Smooth muscle cell (in vitro differentiated cells): ENCODE data around the gene VWA1. TPM values are rescaled to one million over a fixed set of nuclear protein-coding genes. Genes with fewer than 3 reads are reported as not detected.
"Not testable (repeated sequence)": the region's sequence is repeated elsewhere in the genome, so short reads cannot be mapped to it uniquely, and the experiment has no call there.

Experiments used
- DNase-seq: peaks from one replicate; lab custom pipeline; 2025; ENCODE audit not compliant: unreplicated experiment; lab: John Stamatoyannopoulos, UW
- H2AFZ ChIP-seq: fragments of 200-600 bp; sonication (generic); 2 replicates; pipeline ENCODE4 v1.6.0; 2016; ENCODE audit warnings: antibody characterized with exemption, low read depth, mild to moderate bottlenecking
- H3F3A ChIP-seq: fragments of 200-600 bp; sonication (generic); 2 replicates; pipeline ENCODE4 v1.6.0; 2017; ENCODE audit warnings: antibody characterized with exemption, low read depth
- H3K27ac ChIP-seq: fragments of 200-600 bp; sonication (generic); 2 replicates; pipeline ENCODE4 v1.5.1; 2016; ENCODE audit warnings: low read depth, mild to moderate bottlenecking
- H3K27me3 ChIP-seq: fragments of 200-600 bp; sonication (generic); 2 replicates; pipeline ENCODE4 v1.6.1; 2016; ENCODE audit warnings: low read depth, mild to moderate bottlenecking
- H3K36me3 ChIP-seq: fragments of 200-600 bp; sonication (generic); 2 replicates; pipeline ENCODE4 v1.5.1; 2016; ENCODE audit warnings: low read depth
- H3K4me1 ChIP-seq: fragments of 200-600 bp; sonication (generic); 2 replicates; pipeline ENCODE4 v1.5.1; 2016; ENCODE audit warnings: low read depth
- H3K4me2 ChIP-seq: fragments of 200-600 bp; sonication (generic); 2 replicates; pipeline ENCODE4 v1.6.0; 2016; ENCODE audit warnings: mild to moderate bottlenecking
- H3K4me3 ChIP-seq: fragments of 200-600 bp; sonication (generic); 2 replicates; pipeline ENCODE4 v1.5.1; 2016; ENCODE audit warnings: mild to moderate bottlenecking
- H3K79me2 ChIP-seq: fragments of 200-600 bp; sonication (generic); 2 replicates; pipeline ENCODE4 v1.6.0; 2016; ENCODE audit warnings: low read depth, mild to moderate bottlenecking
- H3K9ac ChIP-seq: fragments of 200-600 bp; sonication (generic); 2 replicates; pipeline ENCODE4 v1.6.0; 2016; ENCODE audit warnings: low read depth
- H3K9me3 ChIP-seq: fragments of 200-600 bp; sonication (generic); replicated peaks from 2 replicates; pipeline ENCODE4 v1.5.1; 2016; ENCODE audit warnings: low read depth
- H4K20me1 ChIP-seq: fragments of 200-600 bp; sonication (generic); 2 replicates; pipeline ENCODE4 v1.6.0; 2016; ENCODE audit warnings: low read depth
- WGBS: methylation state at CpG from one replicate; pipeline ENCODE4 v1.1.7; 2016; ENCODE audit warnings: low lambda C conversion rate; 5-methylcytosine and 5-hydroxymethylcytosine counted together
- polyA plus RNA-seq: library from polyadenylated mRNA; unstranded; fragments of >200 nt; fragmentation: Nextera tagmentation; extraction: Ambion mirVana; gene quantifications from 2 replicates; pipeline ENCODE4 v1.2.1, GENCODE V29; 2016
- total RNA-seq: library from RNA; depleted of rRNA; stranded (reverse); fragments of >200 nt; gene quantifications from 2 replicates; pipeline ENCODE4 v1.2.3, GENCODE V29; 2014
- TF ChIP-seq, protein P1 (sequence below): fragments of 200-600 bp; sonication (generic); IDR thresholded peaks from 2 replicates; pipeline ENCODE4 v1.5.1; 2017; ENCODE audit warnings: borderline replicate concordance, mild to moderate bottlenecking, antibody characterized with exemption; ENCODE audit not compliant: insufficient read depth, poor library complexity, severe bottlenecking

Gene VWA1
- total and polyA plus RNA-seq, 2 experiments from 2014 or later, result 29.5 to 79.2 TPM

DNA sequence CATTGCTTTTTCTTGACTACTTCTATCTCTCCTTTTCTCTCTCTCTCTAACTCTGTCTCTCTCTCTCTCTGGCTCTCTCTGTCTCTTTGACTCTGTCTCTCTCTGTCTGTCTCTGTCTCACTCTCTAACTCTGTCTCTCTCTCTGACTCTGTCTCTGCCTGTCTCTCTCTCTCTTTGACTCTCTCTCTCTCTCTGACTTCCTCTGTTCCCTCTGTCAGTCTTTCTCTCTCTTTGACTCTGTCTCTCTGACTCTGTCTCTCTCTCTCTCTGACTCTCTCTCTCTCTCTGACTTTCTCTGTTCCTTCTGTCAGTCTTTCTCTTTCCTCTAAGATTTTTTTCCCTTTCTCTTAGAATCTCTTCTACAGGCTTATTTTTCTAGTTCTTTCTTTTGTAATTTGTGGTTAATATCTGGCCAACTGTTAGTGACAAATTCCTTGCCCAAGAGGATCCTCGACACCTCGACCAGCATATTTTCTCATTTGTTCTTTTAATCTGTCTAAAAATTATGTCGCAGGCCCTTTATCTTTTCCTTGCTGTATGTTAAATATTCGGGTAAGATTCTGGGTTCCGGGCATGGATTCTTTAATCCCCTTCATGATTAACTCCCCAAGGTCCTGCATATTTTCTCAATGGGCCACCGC, 13.7 kb downstream of the VWA1 start, which contains the start of gene ATAD3C:
Gene ATAD3C, plus strand, starts transcription at position 591 of the 641 bp plus-strand sequence. CDS start 995 bp downstream, outside the sequence.
- H3K4me1 ChIP-seq, result no peaks in the 10 kb centered on the region
- TF ChIP-seq, protein P1, sequence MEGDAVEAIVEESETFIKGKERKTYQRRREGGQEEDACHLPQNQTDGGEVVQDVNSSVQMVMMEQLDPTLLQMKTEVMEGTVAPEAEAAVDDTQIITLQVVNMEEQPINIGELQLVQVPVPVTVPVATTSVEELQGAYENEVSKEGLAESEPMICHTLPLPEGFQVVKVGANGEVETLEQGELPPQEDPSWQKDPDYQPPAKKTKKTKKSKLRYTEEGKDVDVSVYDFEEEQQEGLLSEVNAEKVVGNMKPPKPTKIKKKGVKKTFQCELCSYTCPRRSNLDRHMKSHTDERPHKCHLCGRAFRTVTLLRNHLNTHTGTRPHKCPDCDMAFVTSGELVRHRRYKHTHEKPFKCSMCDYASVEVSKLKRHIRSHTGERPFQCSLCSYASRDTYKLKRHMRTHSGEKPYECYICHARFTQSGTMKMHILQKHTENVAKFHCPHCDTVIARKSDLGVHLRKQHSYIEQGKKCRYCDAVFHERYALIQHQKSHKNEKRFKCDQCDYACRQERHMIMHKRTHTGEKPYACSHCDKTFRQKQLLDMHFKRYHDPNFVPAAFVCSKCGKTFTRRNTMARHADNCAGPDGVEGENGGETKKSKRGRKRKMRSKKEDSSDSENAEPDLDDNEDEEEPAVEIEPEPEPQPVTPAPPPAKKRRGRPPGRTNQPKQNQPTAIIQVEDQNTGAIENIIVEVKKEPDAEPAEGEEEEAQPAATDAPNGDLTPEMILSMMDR, result no peak
- H3K27me3 ChIP-seq, result no peaks in the 10 kb centered on the region
- H3K36me3 ChIP-seq, result no peaks in the 10 kb centered on the region
- H3K9ac ChIP-seq, result no peak within 1 kb of the TSS
- H4K20me1 ChIP-seq, result no peaks in the 10 kb centered on the region
- no peaks in the 10 kb centered on the region for H3F3A ChIP-seq
- no peaks in the 10 kb centered on the region for H3K9me3 ChIP-seq
- H3K4me3 ChIP-seq, result no peak within 1 kb of the TSS
- no peak within 1 kb of the TSS for H2AFZ ChIP-seq
- no peaks in the 10 kb centered on the region for H3K79me2 ChIP-seq
- WGBS, result 91% methylated on average over 6 of the region's 6 CpGs
- H3K27ac ChIP-seq, result no peak within 1 kb of the TSS
- DNase-seq, result no peak
- H3K4me2 ChIP-seq, result no peak within 1 kb of the TSS

DNA sequence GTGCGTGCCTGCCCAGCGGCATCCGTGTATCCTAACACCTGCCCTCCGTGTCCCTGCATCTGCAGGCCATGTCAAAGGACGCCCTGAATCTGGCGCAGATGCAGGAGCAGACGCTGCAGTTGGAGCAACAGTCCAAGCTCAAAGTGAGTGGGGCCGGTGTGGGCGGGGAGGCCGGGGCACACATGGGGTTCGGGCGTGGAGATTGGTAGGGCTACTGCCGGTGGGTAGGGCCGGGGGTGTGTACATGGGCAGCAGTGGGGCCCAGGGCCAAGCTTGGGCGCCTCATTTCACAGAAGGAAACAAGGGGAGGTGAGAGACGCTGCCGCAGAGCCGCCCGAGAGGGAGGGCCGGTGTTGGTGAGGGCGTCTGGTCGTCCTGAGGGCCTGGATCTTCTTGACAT, 15.1 kb downstream of the VWA1 start:
- H4K20me1 ChIP-seq, DNase-seq, H3K9ac ChIP-seq, H3K4me2 ChIP-seq, H3K4me3 ChIP-seq, H3K9me3 ChIP-seq, H3K79me2 ChIP-seq, H3K27me3 ChIP-seq, H2AFZ ChIP-seq, H3K27ac ChIP-seq, H3F3A ChIP-seq, H3K4me1 ChIP-seq, H3K36me3 ChIP-seq: not testable (repeated sequence)
- WGBS, result 87% methylated on average over 21 of the region's 22 CpGs

DNA sequence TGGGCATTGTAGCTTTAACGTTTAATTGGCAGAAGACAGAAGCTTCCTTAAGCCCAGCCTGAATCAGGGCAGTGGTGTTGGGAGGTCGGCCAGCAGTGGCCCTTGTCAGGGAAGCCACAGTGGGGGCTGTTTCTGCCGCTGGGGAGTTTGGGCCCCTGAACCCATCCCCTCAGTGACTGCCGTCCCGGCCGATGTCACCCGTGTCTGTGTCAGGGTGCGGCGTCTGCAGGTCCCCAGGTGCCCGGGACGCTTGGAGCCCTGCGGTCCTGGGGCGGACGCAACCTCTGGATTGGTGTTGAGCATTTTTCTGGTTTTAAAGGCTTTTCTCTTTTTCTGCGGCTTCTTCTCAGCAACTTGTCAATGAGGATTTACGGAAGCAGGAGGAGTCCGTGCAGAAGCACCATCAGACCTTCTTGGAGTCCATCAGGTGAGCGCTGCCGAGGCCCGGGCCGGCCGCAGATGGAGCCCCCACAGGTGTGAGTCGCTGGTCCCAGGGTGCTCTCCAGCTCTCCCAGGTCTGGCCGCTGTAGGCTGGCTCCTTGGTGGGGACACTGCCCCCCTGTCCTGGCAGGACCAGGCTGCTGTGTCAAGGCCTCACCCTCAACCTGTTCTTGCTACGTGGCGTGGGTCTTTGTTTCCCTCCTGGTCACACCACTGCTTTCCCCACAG, 16.3 kb downstream of the VWA1 start:
- 92% methylated on average over 26 of the region's 26 CpGs for WGBS
- TF ChIP-seq, protein P1, result no peak

DNA sequence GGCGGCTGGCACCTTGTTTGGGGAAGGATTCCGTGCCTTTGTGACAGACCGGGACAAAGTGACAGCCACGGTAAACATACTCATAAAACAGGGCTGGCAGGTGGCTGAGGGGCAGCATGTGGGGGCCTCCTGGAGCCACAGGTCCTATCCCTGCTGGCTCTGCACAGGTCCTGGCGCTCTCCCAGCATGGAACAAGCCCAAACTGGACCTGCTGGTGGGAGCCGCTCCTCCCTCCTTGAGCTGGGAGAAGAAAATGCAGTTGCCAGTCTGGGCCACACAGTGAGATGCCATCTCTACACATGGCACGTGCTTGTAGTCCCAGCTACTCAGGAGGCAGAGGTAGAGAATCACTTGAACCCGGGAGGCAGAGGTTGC, 16.9 kb downstream of the VWA1 start:
- H3K4me2 ChIP-seq, H4K20me1 ChIP-seq, H3F3A ChIP-seq, H3K27me3 ChIP-seq, H3K4me1 ChIP-seq, H3K9me3 ChIP-seq, H3K9ac ChIP-seq, H3K36me3 ChIP-seq, H3K4me3 ChIP-seq, H3K79me2 ChIP-seq, H3K27ac ChIP-seq, DNase-seq, H2AFZ ChIP-seq: not testable (repeated sequence)
- 87% methylated on average over 8 of the region's 8 CpGs for WGBS

More for the DNA sequence above, 16.3 kb downstream of the VWA1 start:
- no peak for DNase-seq
- Histone ChIP-seq H3K4me3 (no peak overlapping the region), H4K20me1 (no peaks in the 10 kb centered on the region), H3K9me3 (no peaks in the 10 kb centered on the region), H3K27me3 (no peaks in the 10 kb centered on the region), H3K4me1 (no peaks in the 10 kb centered on the region), H3K36me3 (no peaks in the 10 kb centered on the region), H3K27ac (no peak overlapping the region), H3K79me2 (no peaks in the 10 kb centered on the region), H3K4me2 (no peak overlapping the region), H3K9ac (no peak overlapping the region), H3F3A (no peaks in the 10 kb centered on the region), H2AFZ (no peak overlapping the region)
